Skeletal muscle satellite cell (primary cell): Measurements from ENCODE around the gene HIF3A.
"Not testable (repeated sequence)": the region's sequence is repeated elsewhere in the genome, so short reads cannot be mapped to it uniquely, and the experiment has no call there.

Experiments used
- H3K27me3 ChIP-seq: 2 replicates; pipeline ENCODE4 v1.7.0; 2013; ENCODE audit warnings: low read length; ENCODE audit not compliant: control insufficient read depth, insufficient read depth
- H3K36me3 ChIP-seq: 2 replicates; pipeline ENCODE4 v1.7.0; 2013; ENCODE audit warnings: mild to moderate bottlenecking, control low read depth, low read length; ENCODE audit not compliant: insufficient read depth
- H3K4me1 ChIP-seq: 2 replicates; pipeline ENCODE4 v1.7.0; 2013; ENCODE audit warnings: low read length; ENCODE audit not compliant: control insufficient read depth, insufficient read depth
- H3K4me2 ChIP-seq: 2 replicates; pipeline ENCODE4 v1.7.0; 2013; ENCODE audit warnings: mild to moderate bottlenecking, low read length
- H3K4me3 ChIP-seq: 2 replicates; pipeline ENCODE4 v1.7.0; 2013; ENCODE audit warnings: low read length
- H3K9ac ChIP-seq: 2 replicates; pipeline ENCODE4 v1.7.0; 2013; ENCODE audit warnings: mild to moderate bottlenecking, low read depth, low read length, moderate library complexity
- H3K9me3 ChIP-seq: replicated peaks from 2 replicates; pipeline ENCODE4 v1.7.0; 2013; ENCODE audit warnings: mild to moderate bottlenecking, control low read depth, low read length

Gene HIF3A

GRCh38 chr19:46367426-46367825 is 70.6 kb downstream of the HIF3A start:
- no peak overlapping the region for H3K9ac ChIP-seq
- H3K27me3 ChIP-seq: no peaks in the 10 kb centered on the region
- H3K4me1 ChIP-seq: peaks cover 16% of the 10 kb centered on the region
- H3K9me3 ChIP-seq: no peaks in the 10 kb centered on the region
- no peak overlapping the region for H3K4me2 ChIP-seq
- peaks cover 33% of the 10 kb centered on the region for H3K36me3 ChIP-seq
- H3K4me3 ChIP-seq: no peak overlapping the region

GRCh38 chr19:46368116-46368515 is 71.3 kb downstream of the HIF3A start:
- no peak overlapping the region for H3K4me3 ChIP-seq
- peaks cover 37% of the 10 kb centered on the region for H3K36me3 ChIP-seq
- H3K9me3 ChIP-seq: no peaks in the 10 kb centered on the region
- H3K4me1 ChIP-seq: peaks cover 23% of the 10 kb centered on the region
- H3K9ac ChIP-seq: no peak overlapping the region
- H3K27me3 ChIP-seq: no peaks in the 10 kb centered on the region
- no peak overlapping the region for H3K4me2 ChIP-seq

- Histone ChIP-seq H3K9me3 (no peaks in the 10 kb centered on the region), H3K4me1 (peaks cover 37% of the 10 kb centered on the region)
Observed at GRCh38 chr19:46369817-46370216, 73.0 kb downstream of the HIF3A start.

GRCh38 chr19:46371371-46371901 is 74.6 kb downstream of the HIF3A start:
- Histone ChIP-seq H3K9me3 (no peaks in the 10 kb centered on the region), H3K36me3 (peaks cover 36% of the 10 kb centered on the region), H3K4me2 (no peak overlapping the region), H3K27me3 (no peaks in the 10 kb centered on the region), H3K4me3 (no peak overlapping the region), H3K4me1 (peaks cover 32% of the 10 kb centered on the region), H3K9ac (no peak overlapping the region)

More at GRCh38 chr19:46369817-46370216, 73.0 kb downstream of the HIF3A start:
- Histone ChIP-seq H3K9ac (no peak overlapping the region), H3K36me3 (peaks cover 37% of the 10 kb centered on the region), H3K27me3 (no peaks in the 10 kb centered on the region), H3K4me3 (no peak overlapping the region), H3K4me2 (no peak overlapping the region)

- peak overlapping the region; percentile 34 for H3K9ac ChIP-seq
- no peaks in the 10 kb centered on the region for H3K27me3 ChIP-seq
- peaks cover 32% of the 10 kb centered on the region for H3K36me3 ChIP-seq
- peak overlapping the region; percentile 49 for H3K4me2 ChIP-seq
- H3K4me1 ChIP-seq: peaks cover 39% of the 10 kb centered on the region
- no peaks in the 10 kb centered on the region for H3K9me3 ChIP-seq
- H3K4me3 ChIP-seq: no peak overlapping the region
Observed at GRCh38 chr19:46372901-46373490, 76.2 kb downstream of the HIF3A start.

- H3K27me3 ChIP-seq: no peaks in the 10 kb centered on the region
- H3K9ac ChIP-seq: peak overlapping the region; percentile 25
- peak overlapping the region; percentile 71 for H3K4me2 ChIP-seq
- peaks cover 45% of the 10 kb centered on the region for H3K4me1 ChIP-seq
- no peak overlapping the region for H3K4me3 ChIP-seq
- peaks cover 29% of the 10 kb centered on the region for H3K36me3 ChIP-seq
- no peaks in the 10 kb centered on the region for H3K9me3 ChIP-seq
Observed at GRCh38 chr19:46373491-46374359, 76.9 kb downstream of the HIF3A start.

- no peak overlapping the region for H3K9ac ChIP-seq
- H3K36me3 ChIP-seq: peaks cover 37% of the 10 kb centered on the region
- H3K4me1 ChIP-seq: peaks cover 47% of the 10 kb centered on the region
- H3K9me3 ChIP-seq: no peaks in the 10 kb centered on the region
- H3K27me3 ChIP-seq: no peaks in the 10 kb centered on the region
- no peak overlapping the region for H3K4me2 ChIP-seq
- no peak overlapping the region for H3K4me3 ChIP-seq
Observed at GRCh38 chr19:46374536-46375475, 78.0 kb downstream of the HIF3A start.

GRCh38 chr19:46375476-46376067 is 78.7 kb downstream of the HIF3A start:
- Histone ChIP-seq H3K36me3 (peaks cover 37% of the 10 kb centered on the region), H3K4me1 (peaks cover 47% of the 10 kb centered on the region)
- not testable (repeated sequence) for H3K4me3 ChIP-seq, H3K4me2 ChIP-seq, H3K9me3 ChIP-seq, H3K27me3 ChIP-seq, H3K9ac ChIP-seq

GRCh38 chr19:46376241-46377153 is 79.7 kb downstream of the HIF3A start:
- peaks cover 45% of the 10 kb centered on the region for H3K4me1 ChIP-seq
- H3K9ac ChIP-seq: no peak overlapping the region
- H3K4me3 ChIP-seq: no peak overlapping the region
- peaks cover 41% of the 10 kb centered on the region for H3K36me3 ChIP-seq
- H3K4me2 ChIP-seq: no peak overlapping the region
- H3K27me3 ChIP-seq: no peaks in the 10 kb centered on the region
- no peaks in the 10 kb centered on the region for H3K9me3 ChIP-seq

- no peak overlapping the region for H3K4me3 ChIP-seq
- H3K4me2 ChIP-seq: peak overlapping the region; percentile 50
- H3K9ac ChIP-seq: peak overlapping the region; percentile 7
- H3K27me3 ChIP-seq: no peaks in the 10 kb centered on the region
- H3K9me3 ChIP-seq: no peaks in the 10 kb centered on the region
- H3K4me1 ChIP-seq: peaks cover 27% of the 10 kb centered on the region
- H3K36me3 ChIP-seq: peaks cover 51% of the 10 kb centered on the region
Observed at GRCh38 chr19:46378268-46378667, 81.4 kb downstream of the HIF3A start.
